Activated T-cell treated with anti-CD3 and anti-CD28 coated beads for 48 hours (primary cell): Measurements from ENCODE around the gene BUD13.

Experiments
- DNase-seq: peaks from one replicate; pipeline ENCODE4 v3.0.0-alpha.2; 2020; ENCODE audit warnings: low read depth

BUD13 gene

GRCh38 chr11:116792869-116793771, 20.3 kb upstream of the BUD13 start:
- no peak for DNase-seq

- DNase-seq = no peak
These were observed 19.5 kb upstream of the BUD13 start for GRCh38 chr11:116792144-116792868.

GRCh38 chr11:116791813-116792143, 19.0 kb upstream of the BUD13 start, which contains the start of gene APOA5:
TSS of gene APOA5 (minus strand) at chr11:116791879. CDS start at chr11:116791860, 19 bp downstream.
- DNase-seq = no peak

GRCh38 chr11:116791002-116791812, 18.4 kb upstream of the BUD13 start:
- peak; percentile 74 for DNase-seq

- no peak for DNase-seq
These were observed 17.6 kb upstream of the BUD13 start for GRCh38 chr11:116790167-116791001.

- no peak for DNase-seq
These were observed 16.2 kb upstream of the BUD13 start for GRCh38 chr11:116788975-116789374.

- no peak for DNase-seq
These were observed 15.7 kb upstream of the BUD13 start for GRCh38 chr11:116788534-116788933.

GRCh38 chr11:116787786-116788486, 15.1 kb upstream of the BUD13 start, which contains the start of gene ZPR1:
TSS of gene ZPR1 (minus strand) at chr11:116788023. CDS start at chr11:116787990, 33 bp downstream.
- peak; percentile 80 for DNase-seq

GRCh38 chr11:116787436-116787785, 14.6 kb upstream of the BUD13 start:
- no peak for DNase-seq

- no peak for DNase-seq
These were observed 14.2 kb upstream of the BUD13 start for GRCh38 chr11:116786966-116787365.

GRCh38 chr11:116786326-116786725, 13.5 kb upstream of the BUD13 start:
- DNase-seq = no peak

GRCh38 chr11:116782728-116783127, 9.9 kb upstream of the BUD13 start:
- no peak for DNase-seq

- no peak for DNase-seq
These were observed 5.8 kb upstream of the BUD13 start for GRCh38 chr11:116778556-116778955.

- DNase-seq = no peak
These were observed 4.3 kb upstream of the BUD13 start for GRCh38 chr11:116777056-116777455.

GRCh38 chr11:116776522-116776984, 3.8 kb upstream of the BUD13 start:
- DNase-seq = no peak

GRCh38 chr11:116775975-116776374, 3.2 kb upstream of the BUD13 start:
- DNase-seq = no peak

GRCh38 chr11:116774661-116775060, 1.9 kb upstream of the BUD13 start:
- no peak for DNase-seq

- no peak for DNase-seq
These were observed 663 bp upstream of the BUD13 start for GRCh38 chr11:116773203-116774097.

- no peak for DNase-seq
These were observed 852 bp downstream of the BUD13 start for GRCh38 chr11:116771935-116772334.

- no peak for DNase-seq
These were observed 10.7 kb downstream of the BUD13 start for GRCh38 chr11:116762132-116762531.
